ENCODE results near the gene FGF14.

FGF14 gene

DNA sequence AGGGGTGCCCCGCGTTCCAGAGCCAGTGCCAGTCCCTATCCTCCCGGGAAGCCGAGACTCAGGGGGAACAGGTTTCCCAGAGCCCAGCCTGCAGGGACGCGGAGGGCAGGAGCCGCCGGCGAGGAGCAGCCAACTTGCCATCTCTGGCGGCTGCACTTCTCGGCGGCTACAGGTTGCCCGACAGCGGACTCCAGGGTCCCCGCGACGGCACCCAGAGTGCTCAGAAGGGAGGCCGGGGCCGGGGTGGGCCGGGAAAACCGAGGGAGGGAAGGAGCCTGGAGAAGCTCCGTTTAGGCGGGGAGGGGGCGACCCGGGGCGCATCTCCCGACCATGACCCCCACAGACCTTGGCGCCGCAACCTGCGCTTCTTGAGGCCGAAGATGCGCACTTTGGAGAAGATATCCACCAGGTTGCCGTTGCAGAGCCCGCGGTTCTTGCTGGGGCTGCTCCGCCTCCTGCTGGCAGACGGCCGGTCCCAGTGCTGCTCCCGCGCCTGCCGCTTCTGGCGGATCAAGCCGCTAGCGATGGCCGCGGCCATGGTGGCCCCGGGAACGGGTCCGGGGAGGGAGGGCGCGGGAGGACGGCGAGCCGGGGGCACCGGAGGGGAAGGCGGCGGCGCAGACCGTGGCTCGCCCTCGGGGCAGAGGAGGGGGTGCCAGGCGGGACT, 485.6 kb downstream of the FGF14 start:
- no peak for DNase-seq

DNA sequence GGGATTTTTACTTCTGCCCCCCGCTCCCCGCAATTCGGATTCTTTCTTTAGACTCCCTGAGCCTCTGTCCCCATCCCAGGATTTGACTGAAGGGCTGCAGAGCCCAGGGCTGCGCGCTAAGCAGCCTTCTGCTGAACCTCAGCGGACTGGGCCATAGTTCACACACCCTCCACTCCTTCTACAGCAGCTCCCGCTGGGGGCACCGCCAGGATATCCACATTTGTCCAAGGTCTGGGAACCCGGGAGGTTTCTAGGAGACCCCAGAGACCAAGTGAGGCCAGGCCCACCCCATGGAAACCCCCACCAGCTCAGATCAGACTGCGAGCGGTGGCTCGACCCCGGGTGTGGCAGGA, 486.1 kb downstream of the FGF14 start:
- DNase-seq, result no peak

DNA sequence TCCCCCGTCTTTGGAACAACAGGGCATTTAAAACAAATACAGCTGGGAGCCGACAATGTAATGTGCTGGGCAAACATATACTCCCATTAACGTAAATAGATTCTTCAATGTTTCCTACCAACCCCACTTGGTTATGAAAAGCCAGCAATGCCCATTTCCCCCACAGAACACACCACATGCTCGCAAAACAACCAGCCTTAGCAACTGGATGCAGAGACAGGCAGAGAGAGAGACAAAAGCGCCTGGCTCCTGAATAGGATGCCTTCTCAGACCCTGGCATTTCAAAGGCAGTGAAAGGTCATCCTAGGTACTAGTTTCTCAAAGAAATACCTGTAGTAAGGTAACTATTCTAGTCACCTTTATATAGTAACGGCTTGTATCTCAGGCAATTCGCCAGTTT, 486.5 kb downstream of the FGF14 start:
- no peak for DNase-seq

DNA sequence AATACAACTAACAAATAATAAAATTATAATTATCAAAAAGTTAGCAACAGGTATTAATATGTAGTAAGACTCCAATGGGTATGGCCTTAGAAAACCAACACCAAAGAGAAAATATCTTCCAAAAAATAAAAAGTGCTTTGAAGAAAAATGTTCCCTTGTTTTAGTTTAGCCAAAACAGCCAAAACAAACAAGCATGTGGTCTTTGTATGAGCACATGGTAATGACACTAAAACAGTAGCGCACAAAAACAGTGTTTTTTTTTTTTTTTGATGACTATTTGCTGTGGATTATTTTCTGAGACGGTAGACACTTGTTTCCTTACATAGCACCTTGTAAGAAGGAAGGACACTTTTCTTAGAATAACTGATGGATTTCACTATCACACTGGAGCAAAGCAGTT, 490.1 kb downstream of the FGF14 start:
- no peak for DNase-seq

DNA sequence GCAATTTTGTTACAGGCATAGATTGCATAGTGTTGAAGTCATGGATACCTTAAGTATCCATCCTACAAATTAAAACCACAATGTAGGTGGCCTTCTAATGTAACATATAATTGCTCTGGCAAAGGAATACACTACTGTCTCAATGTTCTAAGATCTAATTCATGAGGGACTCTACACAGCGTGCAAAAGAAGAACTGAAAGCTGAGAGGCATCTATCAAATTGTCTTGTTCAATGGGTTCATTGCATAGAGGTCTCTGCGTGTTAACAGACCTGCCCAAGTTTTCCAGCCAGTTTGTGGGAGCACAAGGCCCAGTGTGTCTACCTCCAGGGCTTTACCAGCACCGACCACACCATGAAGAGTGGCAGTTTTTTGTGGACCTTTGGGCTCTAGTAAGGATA, 498.0 kb downstream of the FGF14 start:
- DNase-seq, result no peak

DNA sequence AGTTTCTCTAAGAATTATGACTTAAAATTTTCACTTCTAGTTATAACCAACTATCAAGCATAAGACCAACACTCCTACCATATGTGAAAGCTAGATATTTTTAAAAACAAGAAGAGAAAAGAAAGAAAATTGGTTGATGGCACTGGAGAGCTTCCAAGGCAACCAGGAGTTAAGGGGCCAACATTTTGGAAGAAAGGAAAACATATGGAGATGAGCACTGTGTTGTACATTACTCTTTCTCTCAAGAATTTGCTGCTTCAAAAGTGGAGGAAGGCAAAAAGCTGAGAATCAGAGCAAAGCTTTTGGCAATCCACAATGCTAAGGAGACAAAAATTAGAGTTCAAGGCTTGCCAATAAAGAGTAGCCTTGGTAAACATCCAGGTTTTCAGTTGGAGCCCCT, 503.2 kb downstream of the FGF14 start:
- DNase-seq, result no peak

DNA sequence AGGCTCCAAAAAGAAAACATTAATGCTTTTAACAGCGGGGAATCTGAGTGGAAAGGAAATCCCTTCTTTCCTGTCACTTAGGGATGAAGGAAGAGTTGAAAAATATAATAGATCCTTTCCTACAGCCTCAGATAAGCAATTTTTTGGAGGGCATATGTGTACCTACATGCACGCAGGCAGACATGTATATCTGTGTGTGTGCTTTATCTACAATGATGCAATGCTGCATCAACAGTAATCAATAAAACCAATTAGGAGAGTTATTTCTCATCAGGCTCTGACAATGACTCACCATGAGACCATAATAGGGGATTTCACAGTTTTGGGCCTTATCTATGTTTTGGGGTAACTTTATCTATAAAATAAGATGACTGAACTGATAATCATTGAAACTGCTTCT, 505.3 kb downstream of the FGF14 start:
- DNase-seq, result no peak

DNA sequence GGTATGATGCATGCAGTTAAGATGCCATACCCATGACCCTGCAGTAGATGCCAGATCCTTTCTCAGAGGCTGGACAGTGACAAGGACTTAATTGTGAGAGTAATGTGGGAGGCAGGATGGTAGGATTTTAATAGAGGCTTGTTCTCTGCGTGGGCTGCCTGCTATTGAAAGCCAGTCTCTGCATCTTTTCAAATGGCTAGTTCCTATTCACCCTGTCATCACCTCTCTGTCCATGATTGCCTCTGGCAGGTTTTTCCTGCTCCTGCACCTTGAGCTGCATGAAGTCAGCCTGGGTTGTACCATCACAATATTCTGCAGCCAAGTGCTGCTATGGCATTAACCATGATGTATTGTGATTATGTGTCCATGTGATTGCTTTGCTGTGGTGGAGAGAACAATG, 508.8 kb downstream of the FGF14 start:
- no peak for DNase-seq

DNA sequence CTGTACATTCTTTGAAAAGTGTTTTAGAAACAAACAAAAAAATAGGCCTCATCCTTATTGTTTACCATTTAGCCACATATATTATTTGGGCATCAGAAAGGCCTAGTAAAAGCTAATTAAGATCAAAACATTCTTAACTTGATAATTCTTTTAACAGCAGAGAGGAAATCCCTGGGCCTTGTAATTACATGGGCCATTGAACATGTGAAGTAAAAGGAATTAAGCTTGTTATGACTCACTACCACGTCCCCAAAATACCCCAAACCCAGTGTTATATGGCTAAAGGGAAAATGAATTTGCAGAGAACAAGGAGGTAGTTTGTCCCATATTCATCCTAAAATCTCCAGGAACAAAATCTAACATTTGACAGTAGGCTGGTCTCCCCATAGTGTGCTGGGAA, 509.6 kb downstream of the FGF14 start:
- DNase-seq, result no peak

DNA sequence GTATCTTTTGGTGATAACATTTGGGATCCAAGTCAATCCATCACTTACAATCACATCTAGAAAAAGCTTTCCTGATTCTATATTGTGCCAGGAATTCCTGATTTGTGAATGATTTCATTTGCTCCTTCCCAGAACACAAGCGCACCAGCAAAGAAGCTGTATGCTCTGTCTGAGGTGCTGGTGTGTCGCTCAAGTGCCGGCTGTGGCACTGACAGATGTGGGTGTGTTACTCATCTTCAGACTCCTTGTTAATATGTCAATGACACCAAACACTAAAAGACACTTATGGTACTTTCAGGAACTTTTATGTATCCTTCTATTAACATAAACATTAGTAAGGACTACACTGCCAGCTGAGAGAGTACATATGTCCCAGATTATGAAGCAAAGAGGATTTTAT, 520.3 kb downstream of the FGF14 start:
- no peak for DNase-seq

DNA sequence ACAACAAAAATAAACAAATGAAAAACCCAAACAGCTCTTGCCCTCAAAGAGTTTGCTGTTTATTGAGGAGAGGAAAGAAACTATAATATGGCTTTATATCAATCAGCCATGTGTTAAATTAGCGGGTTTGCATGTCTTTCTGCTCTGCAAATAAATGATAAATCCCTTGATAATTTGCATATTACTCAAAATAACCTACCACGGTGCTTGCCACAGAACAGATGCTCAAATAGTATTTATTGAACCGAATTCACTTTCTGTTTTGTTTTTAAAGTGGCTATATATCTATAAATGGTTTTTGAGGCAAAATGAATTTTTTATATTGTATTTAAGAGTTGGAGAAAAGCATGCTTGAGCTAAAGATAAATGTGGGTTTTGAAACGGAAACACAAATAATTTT, 521.3 kb downstream of the FGF14 start:
- no peak for DNase-seq

DNA sequence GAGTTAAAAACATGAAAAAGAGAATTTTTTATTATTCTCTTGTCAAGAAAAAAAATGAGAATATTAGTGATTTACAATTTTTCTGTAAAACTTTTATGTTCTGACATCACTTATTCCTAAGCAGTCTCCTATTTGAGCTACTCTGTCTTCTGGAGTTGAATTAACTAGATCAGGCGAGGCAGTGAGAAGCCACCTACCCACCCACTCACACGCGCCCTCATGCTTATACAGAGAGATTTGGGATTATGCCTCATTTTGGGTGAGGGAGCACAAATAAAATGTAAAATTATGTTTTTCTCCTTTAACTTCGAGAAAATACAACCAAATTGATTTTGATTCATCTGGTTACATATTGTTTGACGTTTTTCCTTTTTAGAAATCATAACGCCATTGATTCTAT, 524.9 kb downstream of the FGF14 start:
- no peak for DNase-seq

DNA sequence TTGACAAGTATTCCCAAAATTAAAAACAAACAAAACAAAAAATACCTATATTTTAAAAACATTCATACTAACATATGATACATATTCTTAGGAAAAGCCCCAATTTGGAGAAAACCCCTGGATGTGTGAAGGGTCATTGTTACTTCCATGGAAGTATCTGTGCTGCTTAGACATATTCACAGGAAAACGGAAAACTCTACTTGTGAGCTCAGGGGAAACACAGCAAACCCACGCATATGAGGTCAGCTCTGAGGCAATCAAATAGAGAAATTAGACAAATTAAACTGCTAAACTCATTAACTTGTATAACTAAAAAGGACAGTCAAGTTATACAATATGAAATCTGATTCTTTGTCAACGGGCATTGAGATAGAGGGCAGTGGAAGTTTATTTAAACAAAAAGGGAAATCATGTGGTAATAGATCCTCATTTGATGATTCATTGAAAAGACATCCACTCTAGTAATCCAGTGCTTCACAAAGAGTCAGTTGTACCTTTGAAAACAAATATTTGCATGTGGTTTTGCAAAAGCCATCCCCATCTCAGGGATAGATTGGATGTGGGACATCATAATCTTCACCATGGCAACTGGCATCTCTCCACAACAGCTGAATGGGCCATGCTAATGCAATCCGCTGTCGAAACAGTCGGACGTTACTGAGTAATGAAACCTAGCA, 526.0 kb downstream of the FGF14 start:
- DNase-seq, result no peak

DNA sequence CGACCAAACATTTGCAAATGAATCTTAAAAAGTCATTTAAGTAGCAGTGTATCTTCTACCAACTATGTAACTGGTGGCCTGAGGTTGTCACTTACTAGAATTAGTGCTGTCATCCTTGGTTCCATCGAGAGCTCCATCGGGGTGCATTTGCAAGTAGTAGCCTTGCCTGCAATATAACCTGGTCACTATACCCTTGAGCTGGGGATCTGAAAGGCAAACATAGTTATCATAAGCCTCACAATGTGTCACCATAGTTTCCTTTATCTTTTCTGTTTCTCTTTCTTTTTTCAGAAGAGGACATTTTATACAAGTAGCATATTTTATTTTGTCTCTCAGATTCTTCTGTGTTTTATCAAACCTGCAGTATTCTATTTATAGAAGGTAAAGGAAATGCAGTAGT, 526.8 kb downstream of the FGF14 start:
- DNase-seq, result no peak

DNA sequence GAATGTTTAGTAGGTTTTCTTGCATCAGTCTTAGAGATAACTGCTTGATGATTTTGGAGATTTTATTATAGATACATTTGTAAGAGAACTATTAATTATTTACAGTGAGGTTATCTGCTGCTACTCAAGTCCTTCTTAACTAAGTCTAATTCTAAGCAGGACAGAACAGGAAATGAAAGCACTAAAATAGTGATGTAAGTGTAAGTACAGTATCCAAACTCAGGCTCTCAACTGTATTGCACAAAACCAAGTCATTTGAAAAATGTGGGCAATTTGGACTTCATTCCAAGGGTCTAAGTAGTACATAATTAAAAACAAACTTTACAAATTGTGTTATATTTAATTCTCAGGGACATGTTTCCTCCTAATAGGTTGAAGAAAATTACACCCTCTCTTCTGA, 532.3 kb downstream of the FGF14 start:
- DNase-seq, result no peak

DNA sequence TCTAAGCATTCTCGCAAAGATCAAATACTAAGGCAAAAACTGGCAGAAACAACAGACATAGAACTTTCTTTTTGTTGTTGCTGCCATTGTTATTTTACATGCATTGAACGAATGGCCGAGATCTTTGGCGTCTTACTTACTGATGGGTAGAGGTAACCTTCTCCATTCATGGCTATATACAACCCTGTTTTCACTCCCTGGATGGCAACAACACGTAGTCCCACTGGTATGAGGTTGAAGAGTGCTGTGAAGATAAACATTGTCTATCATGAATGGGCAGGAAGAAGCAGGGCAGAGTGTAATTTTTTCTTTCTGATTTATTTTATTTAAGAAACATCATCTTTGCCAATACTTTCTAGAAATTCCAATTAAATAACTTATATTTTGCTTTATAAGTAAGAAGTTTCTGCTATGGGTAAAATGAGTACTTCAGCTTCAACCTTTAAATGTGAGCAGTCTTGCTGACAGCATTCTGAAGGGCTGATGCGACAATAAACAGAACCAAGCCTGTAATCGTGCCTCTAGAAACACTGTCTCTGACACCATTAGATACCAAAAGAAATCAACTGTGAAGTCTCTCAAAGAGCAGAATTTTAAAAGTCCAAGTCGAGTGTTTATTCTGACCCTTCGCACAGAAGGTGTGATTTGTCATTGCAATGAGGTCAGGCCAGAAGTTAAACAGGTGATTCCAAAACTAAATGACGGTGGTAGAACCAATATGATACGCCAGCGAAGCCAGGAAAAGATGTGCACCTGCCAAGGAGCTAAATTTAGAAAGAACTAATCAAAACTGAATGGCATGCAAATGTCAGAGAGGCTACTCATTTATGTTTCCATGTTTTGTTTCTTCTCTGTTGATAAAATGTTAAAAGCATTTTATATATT, 533.0 kb downstream of the FGF14 start:
- no peak for DNase-seq

DNA sequence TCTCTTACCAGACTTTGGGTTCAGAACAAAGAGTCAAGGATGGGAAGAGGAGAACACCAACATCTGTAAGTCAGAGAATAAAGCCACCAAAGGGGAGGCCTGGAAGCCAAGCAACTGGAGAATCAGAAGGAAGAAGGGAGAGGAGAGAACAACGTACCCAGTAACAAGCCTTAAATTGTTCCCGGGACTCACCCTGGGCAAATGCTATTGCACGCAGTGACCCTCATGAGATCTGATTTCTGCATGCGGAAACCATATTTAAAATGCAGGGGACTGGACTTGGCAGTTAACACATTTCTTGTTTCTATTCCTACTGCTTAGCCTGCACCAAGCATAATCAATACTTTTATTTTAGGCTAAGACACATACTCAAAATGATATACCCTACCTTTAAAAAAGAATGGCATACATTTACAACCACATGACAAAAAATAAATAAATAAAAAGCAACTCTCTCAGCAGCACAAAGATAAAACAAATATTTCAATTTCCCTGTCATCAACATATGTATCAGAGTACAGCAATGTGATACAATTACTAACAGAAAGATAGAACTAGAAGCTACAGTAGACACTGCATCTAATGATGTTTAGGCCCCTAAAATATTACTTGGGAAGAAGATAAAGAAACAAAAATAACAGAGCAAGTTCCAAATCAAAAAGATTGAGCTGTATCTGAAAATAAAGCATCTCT, 534.8 kb downstream of the FGF14 start:
- DNase-seq, result no peak

DNA sequence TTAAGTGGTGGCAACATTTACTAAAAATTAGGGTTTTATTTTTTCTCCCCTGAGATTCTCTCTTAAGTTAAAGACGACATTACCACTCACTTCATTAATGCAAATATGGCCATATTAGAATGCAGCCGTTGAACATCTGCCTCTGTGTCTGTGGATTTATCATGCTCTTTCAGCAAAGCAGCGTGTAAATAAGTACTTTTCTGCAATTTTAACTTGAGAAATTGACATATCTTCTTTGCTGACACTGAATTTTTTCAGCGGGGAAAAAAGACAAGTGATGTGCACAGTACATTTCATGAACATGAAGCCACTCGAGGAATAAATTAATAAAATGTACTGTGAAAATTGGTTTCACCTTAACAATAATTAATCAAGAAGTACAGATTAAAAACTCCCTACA, 543.0 kb downstream of the FGF14 start:
- DNase-seq, result no peak

DNA sequence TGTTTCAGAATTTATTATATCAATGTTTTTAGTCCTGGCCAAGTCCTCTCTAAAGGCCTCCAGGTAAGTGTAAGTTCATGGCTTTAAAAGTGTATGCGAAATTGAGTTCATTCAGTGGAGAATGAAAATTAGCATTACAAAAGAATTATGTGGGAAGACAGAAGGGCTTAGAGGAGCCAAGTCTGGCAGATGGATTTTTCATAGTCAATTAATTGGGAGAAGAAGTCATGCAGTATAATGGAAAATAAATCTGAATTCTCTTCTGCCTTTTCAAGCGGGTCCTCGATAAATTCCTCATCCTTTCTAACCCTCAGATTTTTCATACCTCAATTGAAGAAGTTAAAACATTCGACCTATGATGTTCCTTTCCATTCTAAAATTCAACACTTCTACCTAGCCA, 555.1 kb downstream of the FGF14 start:
- no peak for DNase-seq

DNA sequence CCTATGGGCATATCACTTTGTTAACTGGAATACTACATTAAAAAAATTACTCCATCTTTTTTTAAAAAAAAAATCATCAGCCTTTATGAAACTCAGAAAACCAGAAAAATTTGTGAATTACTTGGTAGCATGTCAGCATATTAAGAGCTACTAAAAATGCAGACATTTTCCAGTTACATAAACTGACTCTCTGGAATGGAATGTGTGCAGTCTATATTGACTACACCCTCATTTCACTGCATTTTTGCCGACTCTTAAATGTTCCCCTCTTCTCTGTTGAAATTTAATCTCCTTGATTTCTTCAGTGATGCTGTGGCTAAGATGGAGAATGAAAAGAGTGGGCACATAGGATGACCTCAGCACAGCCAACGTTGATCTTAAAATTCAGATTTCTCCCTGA, 555.6 kb downstream of the FGF14 start:
- no peak for DNase-seq

DNA sequence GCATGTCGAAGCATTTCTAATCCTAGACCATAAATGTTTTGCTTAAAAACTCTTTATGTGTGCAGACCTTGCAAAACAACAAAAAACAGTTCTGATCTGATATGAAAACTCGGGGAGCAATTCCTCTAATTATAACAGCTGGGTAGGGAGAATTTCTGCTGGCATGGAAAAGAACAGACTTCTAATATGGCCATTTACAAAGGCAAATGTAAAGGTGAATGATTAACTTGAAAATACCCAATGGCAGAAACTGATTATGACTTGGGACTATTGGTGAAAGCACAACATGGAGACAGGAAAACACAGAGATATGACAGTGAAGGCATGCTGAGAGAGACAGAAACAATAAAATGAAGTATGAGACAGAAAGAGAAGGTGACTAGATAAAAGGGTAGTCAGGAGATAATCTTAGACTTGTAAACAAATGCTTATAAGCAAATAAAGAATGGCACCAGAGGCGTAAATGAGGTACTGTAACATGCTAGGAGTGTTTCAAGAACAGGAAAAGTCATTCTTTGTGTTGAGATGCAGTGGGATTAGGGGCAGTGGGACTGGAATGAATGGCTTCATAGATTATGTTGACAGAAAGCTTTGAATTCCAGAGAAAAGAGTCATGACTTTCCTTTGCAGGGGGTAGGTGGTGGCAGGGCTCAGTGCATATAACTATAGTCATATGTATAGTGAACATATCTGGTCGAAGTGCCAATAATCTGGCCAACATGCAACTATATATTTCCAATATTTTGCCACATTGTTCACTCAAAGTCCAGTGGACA, 556.4 kb downstream of the FGF14 start:
- DNase-seq, result no peak

DNA sequence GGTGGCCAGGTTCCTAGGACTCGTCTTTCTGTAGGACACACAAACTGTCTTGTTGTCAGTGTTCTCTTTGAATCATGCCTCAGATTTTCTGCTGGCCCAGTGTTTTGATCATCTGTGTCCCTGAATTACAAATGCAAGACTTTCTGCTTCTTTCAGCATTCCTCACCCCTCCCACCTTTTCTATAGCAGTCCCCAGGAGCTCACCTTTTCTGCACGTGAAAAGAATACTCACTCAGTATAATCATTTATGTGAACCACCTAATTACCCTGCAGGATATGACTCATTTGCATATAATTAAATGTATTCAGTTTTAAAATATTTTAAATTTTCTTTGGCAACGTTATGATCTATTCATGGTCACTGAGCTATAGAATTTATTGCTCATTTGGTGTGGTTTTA, 560.1 kb downstream of the FGF14 start:
- no peak for DNase-seq

DNA sequence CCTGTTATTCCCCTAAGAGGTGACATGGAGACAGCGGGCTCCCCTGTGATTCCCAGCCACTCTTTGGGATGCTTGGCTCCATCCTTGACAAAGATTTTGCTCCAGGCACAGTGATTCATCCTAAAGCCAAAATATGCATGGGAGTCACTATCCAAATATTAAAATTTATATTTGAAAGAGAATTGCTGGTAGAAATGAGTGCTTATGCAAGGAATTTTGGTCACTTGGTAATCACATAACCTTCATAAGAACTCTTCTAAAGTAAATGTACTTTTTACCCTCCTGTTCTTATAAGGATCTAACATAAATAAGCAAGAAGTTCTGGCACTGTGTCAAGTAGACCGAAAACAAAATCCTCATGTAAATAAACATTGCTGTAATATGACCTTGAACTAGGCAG, 563.5 kb downstream of the FGF14 start:
- no peak for DNase-seq
